HEK293 (cell line): ENCODE measurements around the gene PRELID2.

ENCODE experiments used
- HIC1 ChIP-seq: fragments of 450-650 bp; formaldehyde crosslinking; IDR thresholded peaks from 2 replicates; pipeline ENCODE4 v1.5.1; 2016; ENCODE audit warnings: missing biosample characterization, missing genetic modification characterization
- KLF16 ChIP-seq: fragments of 450-650 bp; formaldehyde crosslinking; IDR thresholded peaks from 2 replicates; pipeline ENCODE4 v1.5.1; 2017; ENCODE audit warnings: missing biosample characterization, missing genetic modification characterization
- MYNN ChIP-seq: fragments of 450-650 bp; formaldehyde crosslinking; IDR thresholded peaks from 2 replicates; pipeline ENCODE4 v1.5.1; 2016; ENCODE audit warnings: missing biosample characterization, missing genetic modification characterization, borderline replicate concordance
- PRDM1 ChIP-seq: fragments of 450-650 bp; formaldehyde crosslinking; IDR thresholded peaks from 2 replicates; pipeline ENCODE4; 2016; ENCODE audit warnings: missing biosample characterization, missing genetic modification characterization
- REPIN1 ChIP-seq: fragments of 450-650 bp; formaldehyde crosslinking; IDR thresholded peaks from 2 replicates; pipeline ENCODE4 v1.5.1; 2017; ENCODE audit warnings: missing biosample characterization, missing genetic modification characterization, low read depth
- REST ChIP-seq: fragments of 450-650 bp; formaldehyde crosslinking; IDR thresholded peaks from 2 replicates; pipeline ENCODE4 v1.5.1; 2016; ENCODE audit warnings: missing biosample characterization, missing genetic modification characterization
- ZBTB26 ChIP-seq: fragments of 450-650 bp; formaldehyde crosslinking; optimal IDR thresholded peaks from 2 replicates; pipeline ENCODE3; 2016; ENCODE audit warnings: missing biosample characterization, mild to moderate bottlenecking, missing genetic modification characterization
- ZNF10 ChIP-seq: fragments of 450-650 bp; formaldehyde crosslinking; IDR thresholded peaks from 2 replicates; pipeline ENCODE4 v1.5.1; 2017; ENCODE audit warnings: missing biosample characterization, missing genetic modification characterization
- ZNF157 ChIP-seq: fragments of 450-650 bp; formaldehyde crosslinking; IDR thresholded peaks from 2 replicates; pipeline ENCODE4 v1.5.1; 2016; ENCODE audit warnings: missing biosample characterization, missing genetic modification characterization
- ZNF266 ChIP-seq: fragments of 450-650 bp; formaldehyde crosslinking; IDR thresholded peaks from 2 replicates; pipeline ENCODE4 v1.5.1; 2016; ENCODE audit warnings: missing biosample characterization, missing genetic modification characterization, low read depth
- ZNF350 ChIP-seq: fragments of 450-650 bp; formaldehyde crosslinking; IDR thresholded peaks from 2 replicates; pipeline ENCODE4 v1.5.0; 2017; ENCODE audit warnings: missing biosample characterization, mild to moderate bottlenecking, missing genetic modification characterization
- ZNF416 ChIP-seq: fragments of 450-650 bp; formaldehyde crosslinking; IDR thresholded peaks from 2 replicates; pipeline ENCODE4 v1.5.1; 2016; ENCODE audit warnings: missing biosample characterization, missing genetic modification characterization
- ZNF513 ChIP-seq: fragments of 450-650 bp; IDR thresholded peaks from 2 replicates; pipeline ENCODE4 v1.5.1; 2018; ENCODE audit warnings: missing biosample characterization, missing genetic modification characterization
- ZNF521 ChIP-seq: fragments of 450-650 bp; formaldehyde crosslinking; IDR thresholded peaks from 2 replicates; pipeline ENCODE4 v1.5.1; 2017; ENCODE audit warnings: missing biosample characterization, mild to moderate bottlenecking, missing genetic modification characterization
- ZNF645 ChIP-seq: fragments of 450-650 bp; formaldehyde crosslinking; IDR thresholded peaks from 2 replicates; pipeline ENCODE4; 2016; ENCODE audit warnings: missing biosample characterization, missing genetic modification characterization
- ZNF664 ChIP-seq: fragments of 450-650 bp; formaldehyde crosslinking; IDR thresholded peaks from 2 replicates; pipeline ENCODE4 v1.5.1; 2016; ENCODE audit warnings: missing biosample characterization, missing genetic modification characterization
- ZNF830 ChIP-seq: fragments of 450-650 bp; IDR thresholded peaks from 2 replicates; pipeline ENCODE4 v1.5.0; 2018; ENCODE audit warnings: missing biosample characterization, missing genetic modification characterization, low read depth, mild to moderate bottlenecking, moderate library complexity
- ZSCAN23 ChIP-seq: fragments of 450-650 bp; formaldehyde crosslinking; IDR thresholded peaks from 2 replicates; pipeline ENCODE4 v1.5.1; 2016; ENCODE audit warnings: missing biosample characterization, missing genetic modification characterization
- TF ChIP-seq, protein P1 (sequence below): fragments of 450-650 bp; formaldehyde crosslinking; IDR thresholded peaks from 2 replicates; pipeline ENCODE4 v1.5.1; 2016; ENCODE audit warnings: missing biosample characterization, missing genetic modification characterization
- TF ChIP-seq, protein P2 (sequence below): fragments of 450-650 bp; formaldehyde crosslinking; IDR thresholded peaks from 2 replicates; pipeline ENCODE4 v1.5.1; 2017; ENCODE audit warnings: missing biosample characterization, missing genetic modification characterization
- TF ChIP-seq, protein P3 (sequence below): fragments of 450-650 bp; formaldehyde crosslinking; IDR thresholded peaks from 2 replicates; pipeline ENCODE4 v1.5.1; 2017; ENCODE audit warnings: missing biosample characterization, missing genetic modification characterization

The PRELID2 gene

GRCh38 chr5:145834917-145835847, at the start of gene PRELID2 (continued):
- no peak for TF ChIP-seq ZNF513 (tag by site-specific recombination)
- TF ChIP-seq MYNN (tag by site-specific recombination): no peak
- peak; percentile 92; the same call in 1 of the 2 replicates for TF ChIP-seq KLF16 (tag by site-specific recombination)
- TF ChIP-seq ZNF830 (tag by site-specific recombination): no peak
- TF ChIP-seq, protein P1, sequence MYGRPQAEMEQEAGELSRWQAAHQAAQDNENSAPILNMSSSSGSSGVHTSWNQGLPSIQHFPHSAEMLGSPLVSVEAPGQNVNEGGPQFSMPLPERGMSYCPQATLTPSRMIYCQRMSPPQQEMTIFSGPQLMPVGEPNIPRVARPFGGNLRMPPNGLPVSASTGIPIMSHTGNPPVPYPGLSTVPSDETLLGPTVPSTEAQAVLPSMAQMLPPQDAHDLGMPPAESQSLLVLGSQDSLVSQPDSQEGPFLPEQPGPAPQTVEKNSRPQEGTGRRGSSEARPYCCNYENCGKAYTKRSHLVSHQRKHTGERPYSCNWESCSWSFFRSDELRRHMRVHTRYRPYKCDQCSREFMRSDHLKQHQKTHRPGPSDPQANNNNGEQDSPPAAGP (tag by site-specific recombination): peak; percentile 87
- TF ChIP-seq REPIN1 (tag by site-specific recombination): no peak; the same call in 1 of the 2 replicates
- no peak for TF ChIP-seq ZNF416 (tag by site-specific recombination)
- TF ChIP-seq HIC1 (tag by site-specific recombination): no peak; the same call in 1 of the 2 replicates
- TF ChIP-seq ZNF10 (tag by site-specific recombination): no peak
- no peak for TF ChIP-seq ZNF521
- TF ChIP-seq ZNF350 (tag by site-specific recombination): no peak
- peak; percentile 95 for TF ChIP-seq ZBTB26 (tag by site-specific recombination)
- no peak for TF ChIP-seq ZNF645 (tag by site-specific recombination)
- no peak for TF ChIP-seq ZSCAN23
- no peak for TF ChIP-seq REST (tag by site-specific recombination)
- TF ChIP-seq ZNF157: no peak
- TF ChIP-seq, protein P2, sequence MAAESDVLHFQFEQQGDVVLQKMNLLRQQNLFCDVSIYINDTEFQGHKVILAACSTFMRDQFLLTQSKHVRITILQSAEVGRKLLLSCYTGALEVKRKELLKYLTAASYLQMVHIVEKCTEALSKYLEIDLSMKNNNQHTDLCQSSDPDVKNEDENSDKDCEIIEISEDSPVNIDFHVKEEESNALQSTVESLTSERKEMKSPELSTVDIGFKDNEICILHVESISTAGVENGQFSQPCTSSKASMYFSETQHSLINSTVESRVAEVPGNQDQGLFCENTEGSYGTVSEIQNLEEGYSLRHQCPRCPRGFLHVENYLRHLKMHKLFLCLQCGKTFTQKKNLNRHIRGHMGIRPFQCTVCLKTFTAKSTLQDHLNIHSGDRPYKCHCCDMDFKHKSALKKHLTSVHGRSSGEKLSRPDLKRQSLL: peak; percentile 100
- peak; percentile 61 for TF ChIP-seq PRDM1 (tag by site-specific recombination)
- TF ChIP-seq, protein P3, sequence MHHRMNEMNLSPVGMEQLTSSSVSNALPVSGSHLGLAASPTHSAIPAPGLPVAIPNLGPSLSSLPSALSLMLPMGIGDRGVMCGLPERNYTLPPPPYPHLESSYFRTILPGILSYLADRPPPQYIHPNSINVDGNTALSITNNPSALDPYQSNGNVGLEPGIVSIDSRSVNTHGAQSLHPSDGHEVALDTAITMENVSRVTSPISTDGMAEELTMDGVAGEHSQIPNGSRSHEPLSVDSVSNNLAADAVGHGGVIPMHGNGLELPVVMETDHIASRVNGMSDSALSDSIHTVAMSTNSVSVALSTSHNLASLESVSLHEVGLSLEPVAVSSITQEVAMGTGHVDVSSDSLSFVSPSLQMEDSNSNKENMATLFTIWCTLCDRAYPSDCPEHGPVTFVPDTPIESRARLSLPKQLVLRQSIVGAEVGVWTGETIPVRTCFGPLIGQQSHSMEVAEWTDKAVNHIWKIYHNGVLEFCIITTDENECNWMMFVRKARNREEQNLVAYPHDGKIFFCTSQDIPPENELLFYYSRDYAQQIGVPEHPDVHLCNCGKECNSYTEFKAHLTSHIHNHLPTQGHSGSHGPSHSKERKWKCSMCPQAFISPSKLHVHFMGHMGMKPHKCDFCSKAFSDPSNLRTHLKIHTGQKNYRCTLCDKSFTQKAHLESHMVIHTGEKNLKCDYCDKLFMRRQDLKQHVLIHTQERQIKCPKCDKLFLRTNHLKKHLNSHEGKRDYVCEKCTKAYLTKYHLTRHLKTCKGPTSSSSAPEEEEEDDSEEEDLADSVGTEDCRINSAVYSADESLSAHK: no peak
- no peak for TF ChIP-seq ZNF664 (tag by site-specific recombination)
- TF ChIP-seq ZNF266: no peak
